Effector CD8-positive, alpha-beta T cell (primary cell): ENCODE results near the gene CPXM1.
A peak's percentile ranks its signal among the peaks of the same experiment; 100 is the strongest.
"Not testable (repeated sequence)": the region's sequence is repeated elsewhere in the genome, so short reads cannot be mapped to it uniquely, and the experiment has no call there.

Source experiments
- DNase-seq: peaks from one replicate; lab custom pipeline; 2025; lab: John Stamatoyannopoulos, UW
- total RNA-seq, 4 experiments: gene quantifications; one replicate each; lab custom pipeline; 2026; lab: John Stamatoyannopoulos, UW

Gene CPXM1
- total RNA-seq: 0 to 1.9 (median 0.13) reads per million in 4 experiments

DNA sequence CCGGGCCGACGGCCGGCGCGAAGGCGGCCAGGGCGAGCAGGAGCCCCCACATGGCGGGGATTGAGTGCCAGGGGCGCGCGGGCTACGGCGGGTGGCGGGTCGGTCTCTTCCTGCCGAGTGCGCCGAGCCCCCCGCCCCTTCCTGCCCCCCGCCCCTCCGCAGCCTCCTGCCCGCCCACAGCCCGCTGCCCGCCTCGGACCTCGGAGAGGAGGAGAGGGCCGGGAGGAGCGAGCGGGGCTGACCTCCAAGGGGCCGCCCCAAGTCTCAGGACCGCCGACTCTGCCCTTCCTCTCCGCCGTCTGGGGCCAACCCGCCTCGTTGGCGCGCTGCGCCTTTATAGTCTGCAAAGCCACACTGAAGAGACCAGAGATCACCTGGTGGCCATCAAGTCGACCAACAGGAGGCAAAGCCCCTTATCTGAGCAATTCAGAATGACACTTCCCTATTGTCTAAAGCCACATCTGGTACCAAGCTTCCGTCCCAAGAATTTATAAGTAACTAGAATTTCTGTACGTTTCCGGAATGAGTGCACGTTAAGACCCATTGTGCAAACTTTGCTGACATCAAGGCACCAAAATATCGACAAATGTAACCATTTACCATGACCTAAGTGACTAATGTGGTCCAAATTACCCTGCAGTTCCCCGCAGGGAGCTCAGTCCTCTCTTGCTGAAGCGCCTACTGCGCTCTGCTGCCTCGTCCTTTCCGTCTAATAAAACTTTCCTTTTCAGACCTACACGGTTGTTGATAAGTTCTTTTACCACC lies at the start of gene CPXM1:
Gene CPXM1 (minus strand): TSS at position 107 of the 765 bp plus-strand sequence. CDS start 55 bp downstream, at position 52.
- no peak for DNase-seq

DNA sequence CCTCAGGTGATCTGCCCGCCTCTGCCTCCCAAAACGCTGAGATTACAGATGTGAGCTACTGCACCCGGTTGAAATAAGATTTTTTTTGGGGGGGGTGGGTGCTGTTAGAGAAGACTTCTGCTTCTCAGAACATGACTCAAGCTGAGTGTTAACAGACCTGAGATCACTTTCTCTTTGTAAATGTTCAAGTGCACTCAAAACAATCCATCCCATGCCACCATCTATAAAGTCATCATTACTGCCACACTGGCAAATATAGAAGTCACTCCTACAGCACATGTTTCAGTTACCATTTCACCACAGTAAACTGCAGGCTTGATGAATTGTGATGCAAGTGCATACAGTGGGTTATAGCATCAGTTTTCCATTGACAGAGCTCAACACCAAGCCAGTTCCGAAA lies 49.1 kb upstream of the CPXM1 start:
- DNase-seq: no peak

DNA sequence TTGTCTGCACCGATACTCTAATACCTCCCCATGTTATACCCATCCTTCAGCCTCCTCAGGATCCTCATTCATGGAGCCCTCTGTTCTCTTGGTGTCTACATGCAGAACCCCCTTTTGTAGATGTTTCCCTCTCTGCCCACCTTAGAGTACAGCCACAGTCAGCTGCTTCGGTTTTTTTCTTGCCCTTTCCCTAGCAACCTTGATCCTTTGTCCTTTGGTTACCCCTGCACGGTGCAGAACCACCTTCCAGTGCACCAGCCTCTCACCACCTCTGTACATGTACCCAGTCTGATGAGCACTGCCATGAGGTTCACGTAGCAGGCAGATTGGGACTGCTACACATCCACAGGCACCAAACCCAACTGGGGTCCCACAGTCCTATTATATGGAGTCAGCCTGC lies 47.4 kb upstream of the CPXM1 start:
- no peak for DNase-seq

DNA sequence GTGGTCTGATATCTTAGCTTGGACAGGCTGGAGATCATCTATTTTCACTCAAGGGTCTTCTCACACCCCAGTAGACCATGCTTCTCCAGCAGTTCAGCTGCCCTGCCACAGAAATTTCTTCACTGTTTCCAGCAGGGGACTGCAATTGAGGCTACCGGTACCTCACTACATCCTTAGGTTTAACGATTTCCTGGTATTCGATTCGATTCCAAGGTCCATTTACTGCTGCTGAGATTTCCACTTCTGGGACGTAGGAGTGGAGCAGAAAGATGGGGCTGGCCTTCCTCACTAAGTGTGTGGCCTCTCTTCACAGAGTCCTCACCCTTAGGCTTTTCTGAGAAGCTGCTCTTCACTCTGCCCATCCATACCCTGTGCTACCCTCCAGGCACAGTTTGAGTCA lies 46.3 kb upstream of the CPXM1 start:
- DNase-seq: no peak

DNA sequence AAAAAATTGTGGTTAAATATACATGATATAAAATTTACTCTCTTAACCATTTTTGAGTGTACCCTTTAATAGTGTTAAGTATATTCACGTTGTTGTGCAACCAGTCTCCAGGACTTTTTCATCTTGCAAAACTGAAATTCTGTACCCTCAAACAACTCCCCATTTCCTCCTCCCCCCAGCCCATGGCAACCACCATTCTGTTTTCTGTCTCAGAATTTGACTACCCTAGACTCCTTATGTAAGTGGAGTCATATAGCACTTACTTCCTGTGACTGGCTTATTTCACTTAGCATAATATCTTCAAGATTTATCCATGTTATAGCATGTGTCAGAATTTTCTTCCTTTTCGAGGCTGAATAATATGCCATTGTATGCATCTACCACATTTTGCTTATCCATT lies 45.2 kb upstream of the CPXM1 start:
- no peak for DNase-seq

DNA sequence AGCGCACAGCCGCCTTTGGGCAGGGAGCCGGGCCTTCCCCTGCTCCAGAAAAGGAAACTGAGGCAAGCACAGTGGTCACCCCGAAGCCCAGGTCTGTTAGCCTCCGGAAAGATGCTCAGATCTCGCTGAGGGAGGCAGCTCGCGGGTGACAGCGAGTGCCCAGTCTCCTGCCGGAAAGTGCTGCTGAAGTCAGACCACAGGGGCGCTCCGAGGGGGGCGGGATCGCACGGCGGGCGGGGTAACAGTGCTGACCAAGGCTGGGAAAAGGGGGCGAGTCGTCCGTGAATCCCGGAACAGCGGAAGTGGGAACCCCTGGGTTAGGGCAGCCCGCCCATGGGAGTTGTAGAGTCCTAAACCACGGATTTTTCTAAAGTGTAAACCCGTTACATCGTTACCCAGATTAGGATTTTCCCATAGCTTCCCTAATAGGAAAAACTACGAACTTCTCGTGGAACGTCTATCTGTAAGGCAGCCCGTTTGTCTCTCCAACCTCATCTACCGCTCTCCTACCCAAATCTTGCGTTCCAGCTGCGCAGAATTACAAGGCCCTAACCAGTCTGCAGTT lies 40.6 kb upstream of the CPXM1 start:
- peak; percentile 41 for DNase-seq

DNA sequence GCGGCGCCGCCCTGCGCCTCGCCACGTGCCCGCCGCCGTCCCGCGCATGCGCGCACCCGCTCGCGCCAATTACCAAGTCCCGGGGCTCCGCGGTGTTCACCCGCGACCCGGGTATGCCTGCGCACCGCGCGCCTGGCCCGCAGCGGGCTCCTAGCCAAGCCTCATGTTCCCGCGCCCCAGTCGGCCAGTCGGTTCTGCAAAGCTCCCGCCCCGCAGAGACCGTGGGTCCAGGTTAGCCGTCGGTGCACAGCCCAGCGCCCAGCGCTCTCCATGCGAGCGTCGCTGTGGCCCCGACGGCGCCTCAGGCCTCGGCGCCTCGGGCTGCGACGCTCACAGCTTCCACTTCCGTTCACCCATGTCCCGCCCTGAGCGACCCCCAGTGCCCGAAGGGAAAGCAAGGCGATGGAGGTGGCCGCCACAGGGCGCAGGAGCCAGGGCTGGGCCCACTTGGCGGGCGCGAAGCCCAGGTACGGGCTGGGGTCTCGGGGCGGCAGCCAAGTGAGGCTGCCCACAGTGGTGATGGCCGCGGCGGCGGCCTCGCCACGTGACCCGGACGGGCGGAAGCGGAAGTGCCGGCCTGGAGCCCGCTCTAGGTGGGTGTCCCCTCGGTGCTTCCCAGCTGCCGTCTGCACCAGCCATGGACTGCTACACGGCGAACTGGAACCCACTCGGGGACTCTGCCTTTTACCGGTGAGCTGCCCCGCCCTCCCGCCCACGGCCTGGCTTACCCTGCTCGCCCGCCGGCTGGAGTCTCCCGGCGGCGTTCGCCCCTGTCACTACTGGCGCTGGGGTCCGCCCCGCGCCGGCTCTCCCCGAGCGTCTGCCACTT lies 39.9 kb upstream of the CPXM1 start, which contains the start of the genes PCED1A and VPS16:
Gene PCED1A (minus strand): TSS at position 518 of the 829 bp plus-strand sequence. CDS start 743 bp downstream, outside the sequence.
Gene VPS16 (plus strand): TSS at position 608 of the 829 bp plus-strand sequence. CDS start 30 bp downstream, at position 638.
- peak; percentile 71 for DNase-seq

DNA sequence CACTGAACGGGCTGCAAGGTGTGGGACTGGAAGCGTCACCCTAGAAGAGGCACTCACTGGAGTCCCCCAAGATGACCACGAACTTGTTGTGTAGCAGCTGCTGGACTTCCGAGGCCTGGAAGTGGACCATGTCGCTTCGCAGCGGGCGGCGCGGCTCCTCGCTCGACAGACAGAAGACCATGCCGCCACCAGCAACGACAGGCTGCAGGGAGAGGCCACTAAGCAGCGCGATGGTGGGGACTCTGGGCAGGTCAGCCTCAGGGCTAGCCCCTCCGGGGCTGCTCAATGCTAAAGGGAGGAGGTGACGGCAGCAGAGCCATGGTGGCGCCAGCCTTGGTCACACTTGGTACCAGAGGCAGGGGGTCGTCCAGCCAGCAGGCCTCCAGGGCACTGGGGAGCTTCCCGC lies 39.3 kb upstream of the CPXM1 start:
- no peak for DNase-seq

DNA sequence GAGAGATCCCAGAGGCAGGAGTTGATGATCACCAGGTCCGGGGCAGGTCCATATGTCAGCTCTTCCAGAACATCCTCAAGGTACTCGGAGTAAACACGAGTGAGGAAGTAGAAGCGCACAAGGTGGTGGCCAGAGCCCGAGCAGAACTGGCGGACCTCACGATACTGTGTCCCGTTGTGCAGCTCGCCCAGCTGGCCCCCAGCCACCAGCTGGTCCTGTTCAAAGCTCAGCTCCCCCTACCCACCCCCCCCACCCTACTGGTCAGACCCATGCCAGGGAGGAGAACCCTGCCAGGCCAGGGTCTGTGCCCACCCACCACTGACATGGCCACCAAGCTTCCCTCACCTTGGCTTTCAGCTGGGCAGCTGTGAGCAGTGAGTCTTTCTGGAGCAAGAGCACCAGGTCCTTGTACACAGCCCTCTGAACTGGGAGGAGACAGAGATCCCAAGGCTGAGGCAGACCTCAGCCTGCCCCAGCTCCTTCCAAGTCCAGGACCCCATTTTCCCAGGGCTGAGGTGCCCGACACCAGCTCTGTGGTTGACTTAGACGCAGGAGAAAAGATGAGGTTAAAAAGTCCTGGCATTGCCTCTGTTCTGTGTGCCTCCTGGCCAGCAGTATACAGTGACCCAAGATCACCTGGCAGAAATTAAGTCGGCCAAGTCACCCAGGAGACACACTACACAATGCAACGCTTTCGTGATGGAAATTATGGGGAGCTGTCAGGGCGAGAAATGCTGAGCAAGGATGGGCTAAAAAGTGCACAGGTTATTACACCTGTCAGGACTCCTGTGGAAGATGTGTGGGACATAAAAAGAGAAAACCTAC lies 38.6 kb upstream of the CPXM1 start:
- DNase-seq: no peak

DNA sequence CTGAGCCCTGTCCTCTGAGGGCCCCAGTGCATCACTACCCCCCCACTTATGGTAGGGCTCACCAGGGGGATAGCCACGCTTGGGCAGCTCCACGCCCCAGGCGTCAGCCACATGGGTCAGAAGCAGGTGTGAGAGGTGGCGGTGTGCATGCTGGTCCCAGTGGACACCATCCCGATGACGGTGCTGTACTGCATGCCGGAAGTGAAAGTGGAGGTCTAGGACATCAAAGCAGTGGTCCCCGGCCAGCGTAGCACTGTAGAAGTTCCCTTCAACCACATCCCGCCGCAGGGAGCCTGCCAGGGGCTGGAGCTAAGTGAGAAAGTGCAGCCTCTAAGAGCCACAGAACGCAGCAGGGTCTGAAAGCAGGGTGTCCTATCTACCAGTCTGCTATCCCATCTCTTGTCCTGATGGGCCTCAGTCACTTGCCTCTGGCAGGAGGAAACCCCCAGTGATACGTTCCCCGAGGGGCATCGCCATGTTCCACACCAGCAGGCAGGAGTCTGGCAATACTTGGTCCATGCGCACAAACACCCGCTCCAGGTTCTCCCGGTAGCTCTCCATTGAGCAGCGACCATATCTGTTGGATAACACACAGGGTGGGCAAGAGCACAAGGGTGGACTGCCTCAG lies 37.9 kb upstream of the CPXM1 start:
- no peak for DNase-seq

DNA sequence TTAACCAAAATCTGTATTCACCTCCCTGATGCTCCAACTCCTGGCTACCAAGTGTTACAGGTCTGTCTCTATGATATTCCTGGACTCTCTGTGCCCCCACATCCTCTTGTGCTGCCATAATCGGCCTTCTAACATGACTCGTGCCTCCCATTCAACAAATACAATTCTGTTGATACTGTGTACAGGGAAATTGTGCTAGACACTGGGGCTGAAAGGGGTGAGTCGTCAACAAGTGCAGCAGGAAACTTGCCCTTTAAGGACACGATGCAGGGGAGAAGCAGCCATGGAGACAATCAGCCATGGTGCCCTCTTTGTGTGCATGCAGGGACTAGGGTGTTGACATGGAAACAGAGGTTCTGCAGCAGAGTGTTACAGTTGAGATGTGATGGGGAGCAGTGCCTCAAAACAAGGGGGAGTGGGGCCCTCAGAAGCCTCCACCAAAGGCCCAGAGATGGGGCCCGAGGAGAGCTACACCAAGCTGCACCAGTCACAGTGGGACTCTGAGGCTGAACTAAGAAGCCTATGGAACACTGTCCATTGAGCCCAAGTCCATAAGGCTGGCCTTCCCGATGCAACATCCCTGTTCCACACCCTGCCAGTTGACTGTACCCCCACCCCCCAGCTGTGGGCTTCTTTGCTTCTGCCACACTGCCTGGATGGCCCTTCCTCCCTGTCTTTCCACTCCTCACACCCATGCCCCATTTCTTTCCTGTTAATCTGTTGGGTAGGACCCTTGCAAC lies 37.0 kb upstream of the CPXM1 start:
- DNase-seq: no peak

DNA sequence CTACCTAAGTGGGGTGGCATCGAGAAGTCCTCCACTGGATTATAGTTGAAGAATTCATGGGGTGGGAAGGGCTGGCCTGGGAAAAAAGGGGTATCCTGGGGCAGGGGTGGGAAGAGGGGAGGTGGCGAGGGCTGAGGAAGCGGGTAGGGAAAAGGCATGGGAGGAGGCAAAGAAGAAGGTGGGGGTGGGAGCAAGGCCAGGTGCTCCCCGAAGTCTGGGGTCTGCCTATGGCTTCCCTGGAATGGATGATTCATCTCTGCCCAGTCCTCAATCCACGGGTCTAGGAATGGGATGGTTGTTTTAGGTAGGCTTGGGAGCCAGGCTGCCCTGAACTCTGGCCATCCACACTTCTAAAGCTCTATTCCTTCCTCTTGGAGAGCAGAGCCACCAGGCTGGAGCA lies 35.6 kb upstream of the CPXM1 start:
- no peak for DNase-seq

DNA sequence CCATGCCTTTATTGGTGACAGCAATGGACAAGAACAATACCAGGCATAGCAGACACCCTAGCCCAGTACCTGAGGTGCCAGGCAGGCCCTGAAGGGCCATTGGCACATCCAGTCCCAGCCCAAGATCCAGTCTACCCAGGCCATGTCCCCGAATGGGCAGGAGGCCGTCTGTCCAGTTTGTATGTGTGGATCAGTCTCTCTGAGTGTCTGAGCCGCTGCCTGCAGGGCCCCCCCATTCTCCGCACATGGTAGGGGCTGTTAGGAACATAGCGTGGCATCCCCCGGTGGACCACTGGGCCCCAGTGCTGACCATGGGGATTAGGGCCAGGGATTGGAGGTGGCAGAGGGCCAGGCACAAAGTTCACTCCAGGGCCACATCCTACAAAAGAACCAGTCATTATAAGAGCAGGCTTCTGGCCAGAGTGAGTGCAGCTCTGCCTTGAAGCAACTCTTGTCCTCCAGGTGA lies 34.9 kb upstream of the CPXM1 start:
- DNase-seq: no peak

DNA sequence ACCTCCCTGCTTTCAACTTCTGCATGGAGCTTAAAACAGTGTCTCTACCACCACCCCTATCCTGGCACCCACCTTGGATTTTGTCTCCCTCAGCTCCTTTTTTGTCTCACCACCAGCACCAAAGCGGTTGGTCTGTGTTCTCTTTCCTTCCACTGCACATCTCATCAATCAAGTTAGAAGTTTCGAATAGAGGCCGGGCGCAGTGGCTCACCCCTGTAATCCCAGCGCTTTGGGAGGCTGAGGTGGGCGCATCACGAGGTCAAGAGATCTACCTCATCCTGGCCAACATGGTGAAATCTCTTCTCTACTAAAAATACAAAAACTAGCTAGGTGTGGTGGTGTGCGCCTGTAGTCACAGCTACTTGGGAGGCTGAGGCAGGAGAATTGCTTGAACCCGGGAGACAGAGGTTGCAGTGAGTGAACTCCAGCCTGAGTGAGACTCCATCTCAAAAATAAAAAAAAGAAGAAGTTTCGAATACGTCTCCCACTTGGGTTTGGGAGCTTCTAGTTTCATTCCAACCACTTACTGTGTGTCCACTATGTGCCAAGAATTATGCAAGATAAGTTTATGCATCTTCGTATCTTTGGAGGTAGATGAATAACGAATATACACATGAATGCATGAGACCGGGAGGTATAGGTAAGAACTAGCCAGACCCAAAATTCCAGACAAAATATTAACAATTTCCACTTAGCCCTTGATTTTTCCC lies 34.1 kb upstream of the CPXM1 start:
- DNase-seq: no peak

DNA sequence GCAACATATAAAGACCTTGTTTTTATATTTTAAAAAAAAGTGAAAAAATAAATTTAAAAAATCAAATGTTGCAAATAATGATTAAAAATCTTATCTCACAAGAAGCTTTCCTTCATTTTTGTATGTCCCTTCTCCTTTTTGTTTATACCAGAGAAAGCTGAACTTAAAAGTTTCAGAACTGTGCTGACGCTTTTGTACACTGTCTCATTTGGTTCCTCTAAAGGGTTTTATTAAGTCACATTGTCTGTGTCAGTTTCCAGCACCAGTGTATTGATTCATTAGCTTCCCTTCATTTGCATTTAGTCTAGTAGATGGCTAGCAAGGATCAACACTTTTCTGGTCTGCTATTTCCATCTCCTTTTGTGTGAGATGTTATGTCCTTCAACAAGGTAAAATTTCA lies 33.3 kb upstream of the CPXM1 start:
- no peak for DNase-seq

DNA sequence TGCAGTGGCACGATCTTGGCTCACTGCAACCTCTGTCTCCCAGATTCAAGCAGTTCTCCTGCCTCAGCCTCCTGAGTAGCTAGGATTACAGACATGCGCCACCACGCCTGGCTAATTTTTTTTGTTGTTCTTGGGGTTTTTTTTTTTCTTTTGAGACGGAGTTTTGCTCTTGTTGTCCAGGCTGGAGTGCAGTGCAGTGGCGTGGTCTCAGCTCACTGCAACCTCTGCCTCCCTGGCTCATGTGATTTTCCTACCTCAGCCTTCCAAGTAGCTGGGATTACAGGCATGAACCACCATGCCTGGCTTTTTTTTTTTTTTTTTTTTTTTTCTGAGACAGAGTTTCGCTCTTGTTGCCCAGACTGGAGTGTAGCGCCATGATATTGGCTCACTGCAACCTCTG lies 30.8 kb upstream of the CPXM1 start:
- not testable (repeated sequence) for DNase-seq

DNA sequence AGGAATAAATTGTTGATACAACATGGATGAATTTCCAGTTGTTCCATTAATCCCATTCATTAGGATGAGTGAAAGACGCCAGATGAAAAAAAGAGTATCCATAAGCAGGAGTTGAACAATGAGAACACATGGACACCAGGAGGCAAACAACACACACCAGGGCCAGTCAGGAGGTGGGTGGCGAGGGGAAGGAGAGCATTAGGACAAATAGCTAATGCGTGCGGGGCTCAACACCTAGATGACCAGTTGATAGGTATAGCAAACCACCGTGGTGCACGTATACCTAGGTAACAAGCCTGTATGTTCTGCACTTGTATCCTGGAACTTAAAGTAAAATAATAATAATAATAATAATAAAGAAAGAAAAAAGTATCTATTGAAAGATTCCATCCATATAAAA lies 28.9 kb upstream of the CPXM1 start:
- DNase-seq: no peak

DNA sequence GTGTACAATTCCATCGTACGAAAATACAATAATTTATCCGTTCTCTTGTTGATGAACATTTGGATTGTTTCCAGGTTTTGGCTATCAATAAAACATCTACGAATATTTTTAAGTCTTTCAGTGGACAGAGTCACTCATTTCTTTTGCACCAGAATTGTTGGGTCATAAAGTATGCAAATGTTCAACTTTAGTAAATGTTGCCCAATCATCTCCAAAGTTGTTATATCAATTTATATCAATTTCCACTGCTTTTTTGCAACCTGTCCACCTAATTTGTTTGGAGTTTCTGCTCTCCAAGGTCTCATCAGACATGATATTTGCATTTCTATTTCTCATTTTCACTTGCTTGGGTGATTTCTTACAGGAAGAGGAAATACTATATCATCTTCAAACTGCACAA lies 26.2 kb upstream of the CPXM1 start:
- DNase-seq: no peak

DNA sequence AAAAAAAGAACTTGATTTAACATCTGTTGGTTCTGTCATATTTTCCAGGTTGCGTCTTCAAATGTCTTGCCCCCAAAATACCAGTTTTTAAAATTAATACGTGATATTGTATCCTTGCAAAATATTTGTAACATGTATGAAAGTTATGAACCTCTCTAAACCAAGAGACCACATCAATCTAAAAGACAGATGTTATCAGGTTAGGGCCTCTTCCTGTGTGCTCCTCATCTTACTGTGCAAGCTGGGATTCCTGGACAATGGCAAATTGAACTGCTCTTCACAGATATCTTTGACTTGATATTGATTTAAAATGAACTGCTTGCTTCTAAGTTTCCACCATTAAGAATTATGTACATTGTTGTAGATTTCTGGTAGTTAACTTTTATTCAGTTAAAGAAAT lies 25.3 kb upstream of the CPXM1 start:
- DNase-seq: no peak

DNA sequence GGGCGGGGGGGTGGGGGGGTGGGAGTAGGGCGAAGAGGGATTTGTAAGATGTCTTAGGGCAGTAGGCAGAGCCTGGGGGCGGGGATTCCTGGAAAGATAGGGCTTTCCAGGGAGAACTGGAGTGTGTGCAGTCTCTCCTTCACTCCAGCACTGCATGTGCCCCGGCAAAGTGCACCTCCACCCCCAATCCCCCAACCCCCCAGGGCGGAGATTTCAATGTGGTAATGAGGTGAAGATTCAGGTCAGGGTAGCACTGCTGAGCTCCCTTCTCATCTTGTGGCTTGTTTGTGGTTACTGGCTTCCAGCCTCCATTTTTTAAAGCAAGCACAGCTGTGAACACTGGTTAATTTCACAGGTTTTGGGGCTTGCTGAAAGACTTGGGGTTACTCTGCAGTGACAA lies 21.6 kb upstream of the CPXM1 start:
- DNase-seq: no peak
